SK-N-SH treated with all-trans-retinoic acid at 6 μM for 48 hours (cell line): ENCODE measurements around the gene ZNF428.

Experiments used
- ATAC-seq: fragments of 200-7000 bp; cut with Tn5 transposase; 3 replicates; pipeline ENCODE4 v1.9.1; 2020; ENCODE audit warnings: mild to moderate bottlenecking, moderate library complexity
- ARNTL ChIP-seq: fragments of 450-650 bp; formaldehyde crosslinking; IDR thresholded peaks from 2 replicates; pipeline ENCODE4 v1.5.0; 2020; ENCODE audit warnings: low read depth, mild to moderate bottlenecking, moderate library complexity, borderline replicate concordance
- BACH2 ChIP-seq: fragments of 250-450 bp; sonication (Bioruptor Pico); IDR thresholded peaks from 2 replicates; pipeline ENCODE4 v1.9.0; 2021; ENCODE audit warnings: mild to moderate bottlenecking, borderline replicate concordance
- CREB5 ChIP-seq: fragments of 250-450 bp; sonication (Bioruptor Pico); IDR thresholded peaks from 2 replicates; pipeline ENCODE4 v1.5.1; 2020; ENCODE audit warnings: low read depth, mild to moderate bottlenecking, moderate library complexity
- CSDC2 ChIP-seq: fragments of 250-450 bp; sonication (Bioruptor Pico); IDR thresholded peaks from 2 replicates; pipeline ENCODE4 v1.5.0; 2020; ENCODE audit warnings: mild to moderate bottlenecking, moderate library complexity
- GLIS3 ChIP-seq: fragments of 250-450 bp; sonication (Bioruptor Pico); IDR thresholded peaks from 2 replicates; pipeline ENCODE4 v1.5.0; 2020; ENCODE audit warnings: mild to moderate bottlenecking, moderate library complexity
- ISL1 ChIP-seq: fragments of 250-450 bp; sonication (Bioruptor Pico); IDR thresholded peaks from 2 replicates; pipeline ENCODE4 v2.1.2; 2022; ENCODE audit warnings: mild to moderate bottlenecking, moderate library complexity
- OSR1 ChIP-seq: fragments of 250-450 bp; sonication (Bioruptor Pico); IDR thresholded peaks from 2 replicates; pipeline ENCODE4 v1.8.0; 2022; ENCODE audit warnings: moderate library complexity, mild to moderate bottlenecking, inconsistent platforms
- PATZ1 ChIP-seq: fragments of 250-450 bp; sonication (Bioruptor Pico); IDR thresholded peaks from 2 replicates; pipeline ENCODE4 v1.8.0; 2020; ENCODE audit warnings: mild to moderate bottlenecking, moderate library complexity, borderline replicate concordance
- POU6F1 ChIP-seq: fragments of 250-450 bp; sonication (Bioruptor Pico); IDR thresholded peaks from 2 replicates; pipeline ENCODE4 v1.8.0; 2021; ENCODE audit warnings: low read depth, mild to moderate bottlenecking, moderate library complexity, borderline replicate concordance
- PPARA ChIP-seq: fragments of 250-450 bp; sonication (Bioruptor Pico); IDR thresholded peaks from 2 replicates; pipeline ENCODE4 v1.5.0; 2020; ENCODE audit warnings: mild to moderate bottlenecking, borderline replicate concordance
- RARB ChIP-seq: fragments of 250-450 bp; sonication (Bioruptor Pico); IDR thresholded peaks from 2 replicates; pipeline ENCODE4 v1.8.0; 2021; ENCODE audit warnings: mild to moderate bottlenecking, moderate library complexity
- SNAI2 ChIP-seq: fragments of 250-450 bp; sonication (Bioruptor Pico); IDR thresholded peaks from 2 replicates; pipeline ENCODE4 v1.5.0; 2020; ENCODE audit warnings: mild to moderate bottlenecking, moderate library complexity
- TSHZ2 ChIP-seq: fragments of 250-450 bp; sonication (Bioruptor Pico); IDR thresholded peaks from 2 replicates; pipeline ENCODE4 v1.5.0; 2020; ENCODE audit warnings: mild to moderate bottlenecking, moderate library complexity
- ZFP3 ChIP-seq: fragments of 250-450 bp; sonication (Bioruptor Pico); IDR thresholded peaks from 2 replicates; pipeline ENCODE4 v1.5.0; 2020; ENCODE audit warnings: mild to moderate bottlenecking, moderate library complexity
- ZFP30 ChIP-seq: fragments of 450-650 bp; formaldehyde crosslinking; IDR thresholded peaks from 2 replicates; pipeline ENCODE4 v1.5.0; 2022; ENCODE audit warnings: mild to moderate bottlenecking, moderate library complexity
- ZNF565 ChIP-seq: fragments of 450-650 bp; formaldehyde crosslinking; conservative IDR thresholded peaks from 2 replicates; pipeline ENCODE4 v1.5.0; 2020; ENCODE audit warnings: low read depth, mild to moderate bottlenecking, moderate library complexity
- ZNF70 ChIP-seq: fragments of 450-650 bp; formaldehyde crosslinking; IDR thresholded peaks from 2 replicates; pipeline ENCODE4 v1.5.0; 2020; ENCODE audit warnings: mild to moderate bottlenecking, moderate library complexity
- ZNF8 ChIP-seq: fragments of 450-650 bp; formaldehyde crosslinking; IDR thresholded peaks from 2 replicates; pipeline ENCODE4 v1.5.0; 2020; ENCODE audit warnings: mild to moderate bottlenecking, moderate library complexity

ZNF428 gene

GRCh38 chr19:43619262-43620060 lies at the start of gene ZNF428:
Gene ZNF428, minus strand, starts transcription at chr19:43619629. Its CDS starts 5,325 bp downstream, at chr19:43614304.
- TF ChIP-seq OSR1 (CRISPR knock-in tag) (no peak), TSHZ2 (CRISPR knock-in tag) (0 out of 2 replicates have a peak, but pooled peaks have one; percentile 21), PATZ1 (CRISPR knock-in tag) (peak; percentile 25; the same call in 1 of the 2 replicates), ZNF565 (CRISPR knock-in tag) (no peak)
- peak; percentile 97 for ATAC-seq

GRCh38 chr19:43668406-43669109 lies 49.1 kb upstream of the ZNF428 start:
- no peak for TF ChIP-seq PPARA (CRISPR knock-in tag)
- no peak for TF ChIP-seq ARNTL
- TF ChIP-seq ISL1 (CRISPR knock-in tag), result no peak
- no peak for TF ChIP-seq OSR1 (CRISPR knock-in tag)
- TF ChIP-seq TSHZ2 (CRISPR knock-in tag), result no peak
- TF ChIP-seq CREB5, result no peak
- TF ChIP-seq ZNF565 (CRISPR knock-in tag), result no peak
- no peak for TF ChIP-seq SNAI2 (CRISPR knock-in tag)
- no peak for TF ChIP-seq GLIS3
- ATAC-seq, result peak; percentile 91

GRCh38 chr19:43667876-43668405 lies 48.5 kb upstream of the ZNF428 start:
- peak; percentile 3 for ATAC-seq
- TF ChIP-seq ZFP30 (CRISPR knock-in tag) (no peak), POU6F1 (CRISPR knock-in tag) (no peak), PATZ1 (CRISPR knock-in tag) (no peak), BACH2 (CRISPR knock-in tag) (no peak), PPARA (CRISPR knock-in tag) (no peak), SNAI2 (CRISPR knock-in tag) (no peak), ZNF8 (no peak), ZNF70 (CRISPR knock-in tag) (no peak), ZFP3 (CRISPR knock-in tag) (no peak), CSDC2 (no peak), RARB (CRISPR knock-in tag) (no peak), CREB5 (no peak), ARNTL (no peak)
